NCI-H2196 (cell line): ENCODE data around the gene ITGB3BP.
"Not testable (repeated sequence)": the region's sequence is repeated elsewhere in the genome, so short reads cannot be mapped to it uniquely, and the experiment has no call there.

Experiments used
- DNase-seq: peaks from one replicate; lab custom pipeline; 2025; ENCODE audit not compliant: unreplicated experiment; lab: John Stamatoyannopoulos, UW

ITGB3BP gene

GRCh38 chr1:63522891-63523728 lies at the start of gene ITGB3BP, which contains the start of gene EFCAB7:
ITGB3BP (minus strand) TSS chr1:63523225; CDS start chr1:63523133, 92 bp downstream.
EFCAB7 (plus strand) TSS chr1:63523525; CDS start chr1:63525573, 2,048 bp downstream.
- peak; percentile 94 for DNase-seq

- not testable (repeated sequence) for DNase-seq
These were observed 49.7 kb upstream of the ITGB3BP start for GRCh38 chr1:63572686-63573085.

- DNase-seq = no peak
These were observed 46.8 kb upstream of the ITGB3BP start for GRCh38 chr1:63569640-63570316.

GRCh38 chr1:63569068-63569467 lies 46.0 kb upstream of the ITGB3BP start:
- DNase-seq = no peak

GRCh38 chr1:63563745-63564144 lies 40.7 kb upstream of the ITGB3BP start:
- no peak for DNase-seq

GRCh38 chr1:63559357-63559756 lies 36.3 kb upstream of the ITGB3BP start:
- DNase-seq = no peak

GRCh38 chr1:63557365-63557987 lies 34.5 kb upstream of the ITGB3BP start:
- DNase-seq = peak; percentile 31

GRCh38 chr1:63555480-63555879 lies 32.5 kb upstream of the ITGB3BP start:
- no peak for DNase-seq

GRCh38 chr1:63548877-63549276 lies 25.9 kb upstream of the ITGB3BP start:
- no peak for DNase-seq

GRCh38 chr1:63548303-63548702 lies 25.3 kb upstream of the ITGB3BP start:
- DNase-seq = no peak

- DNase-seq = no peak
These were observed 24.7 kb upstream of the ITGB3BP start for GRCh38 chr1:63547621-63548294.

- DNase-seq = no peak
These were observed 22.8 kb upstream of the ITGB3BP start for GRCh38 chr1:63545780-63546179.

- DNase-seq = no peak
These were observed 14.9 kb upstream of the ITGB3BP start for GRCh38 chr1:63537940-63538339.

GRCh38 chr1:63537006-63537405 lies 14.0 kb upstream of the ITGB3BP start:
- DNase-seq = no peak

- no peak for DNase-seq
These were observed 11.4 kb upstream of the ITGB3BP start for GRCh38 chr1:63534406-63534805.

- no peak for DNase-seq
These were observed 10.9 kb upstream of the ITGB3BP start for GRCh38 chr1:63533931-63534330.

GRCh38 chr1:63532727-63533126 lies 9.7 kb upstream of the ITGB3BP start:
- no peak for DNase-seq

GRCh38 chr1:63524201-63524600 lies 1.2 kb upstream of the ITGB3BP start:
- DNase-seq = no peak

- no peak for DNase-seq
These were observed 713 bp upstream of the ITGB3BP start for GRCh38 chr1:63523738-63524137.

- no peak for DNase-seq
These were observed 6.4 kb downstream of the ITGB3BP start for GRCh38 chr1:63516629-63517028.

GRCh38 chr1:63512584-63512983 lies 10.4 kb downstream of the ITGB3BP start:
- no peak for DNase-seq
